Measurements from ENCODE around the gene ARMC8.

GRCh38 chr3:138296639-138297038, 109.5 kb downstream of the ARMC8 start:
- TF ChIP-seq CTCF (IDR thresholded peaks at IDR 0.05) (no peak), RFX5 (IDR thresholded peaks at IDR 0.05) (no peak), RNF2 (IDR thresholded peaks at IDR 0.05; ENCODE audit: borderline replicate concordance, low read depth) (no peak)
